ENCODE data around the gene F2. TPM values are rescaled to one million over a fixed set of nuclear protein-coding genes. Genes with fewer than 3 reads are reported as not detected.

F2 gene
- total RNA-seq, 4 donors from 2014 or later = not detected

GRCh38 chr11:46690702-46691101, 28.3 kb upstream of the F2 start:
- no peak for TF ChIP-seq CTCF (IDR thresholded peaks at IDR 0.05; ENCODE audit: low read depth)

DNA sequence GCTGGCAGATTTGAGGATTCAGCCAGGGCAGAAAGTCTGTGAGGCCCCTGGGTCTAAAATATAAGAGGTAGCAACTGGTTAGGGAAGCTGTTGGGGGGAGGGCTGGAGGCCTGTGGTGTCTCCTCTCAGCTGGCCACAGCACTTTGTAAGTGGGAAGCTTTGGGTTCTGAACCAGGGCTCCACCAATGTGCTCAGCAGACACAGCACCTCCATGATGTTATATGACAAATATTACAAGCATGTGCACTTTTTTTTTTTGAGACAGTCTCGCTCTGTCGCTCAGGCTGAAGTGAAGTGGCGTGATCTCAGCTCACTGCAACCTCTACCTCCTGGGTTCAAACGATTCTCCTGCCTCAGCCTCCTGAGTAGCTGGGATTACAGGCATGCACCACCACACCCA, 26.6 kb upstream of the F2 start:
- TF ChIP-seq CTCF (IDR thresholded peaks at IDR 0.05; ENCODE audit: low read depth) = no peak

DNA sequence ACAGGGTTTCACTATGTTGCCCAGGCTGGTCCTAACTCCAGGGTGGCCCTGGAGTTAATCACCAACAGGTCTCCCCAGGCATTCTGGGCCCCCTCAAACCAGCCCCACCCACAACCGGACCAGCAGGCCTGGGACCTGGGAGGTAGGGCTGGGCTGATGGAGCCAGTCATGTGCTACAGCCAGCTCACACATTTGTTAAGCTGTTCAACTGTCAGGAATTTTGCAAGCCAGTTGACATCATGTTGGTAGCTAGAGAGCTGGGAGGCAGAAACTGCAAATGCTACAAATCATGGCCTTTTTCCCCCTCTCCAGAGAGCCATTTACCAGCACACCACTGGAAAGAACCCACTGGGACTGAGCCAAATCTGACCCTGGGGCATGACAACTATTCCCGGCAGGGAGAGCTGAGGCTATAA, 25.4 kb upstream of the F2 start:
- TF ChIP-seq CTCF (IDR thresholded peaks at IDR 0.05; ENCODE audit: low read depth) = no peak

- TF ChIP-seq CTCF (IDR thresholded peaks at IDR 0.05; ENCODE audit: low read depth) = no peak
Observed at GRCh38 chr11:46694072-46694471, 24.9 kb upstream of the F2 start.

GRCh38 chr11:46694607-46695006, 24.4 kb upstream of the F2 start:
- no peak for TF ChIP-seq CTCF (IDR thresholded peaks at IDR 0.05; ENCODE audit: low read depth)

- no peak for TF ChIP-seq CTCF (IDR thresholded peaks at IDR 0.05; ENCODE audit: low read depth)
Observed at GRCh38 chr11:46695345-46696211, 23.4 kb upstream of the F2 start.

GRCh38 chr11:46696212-46696558, 22.8 kb upstream of the F2 start:
- TF ChIP-seq CTCF (IDR thresholded peaks at IDR 0.05; ENCODE audit: low read depth) = no peak

Data from subcutaneous adipose tissue (tissue), 4 donors.